GM12891 (cell line): ENCODE data around the gene TSHZ1.

ENCODE experiments used
- POLR2A ChIP-seq: IDR thresholded peaks from 2 replicates; pipeline ENCODE4 v1.6.1; 2011; ENCODE audit warnings: low read depth, low read length, control low read depth
- POLR2AphosphoS5 ChIP-seq: IDR thresholded peaks from 2 replicates; pipeline ENCODE4 v1.6.1; 2011; ENCODE audit warnings: low read depth, low read length, control low read depth
- TAF1 ChIP-seq: IDR thresholded peaks from 2 replicates; pipeline ENCODE4 v1.6.1; 2011; ENCODE audit warnings: low read depth, low read length, control low read depth

DNA sequence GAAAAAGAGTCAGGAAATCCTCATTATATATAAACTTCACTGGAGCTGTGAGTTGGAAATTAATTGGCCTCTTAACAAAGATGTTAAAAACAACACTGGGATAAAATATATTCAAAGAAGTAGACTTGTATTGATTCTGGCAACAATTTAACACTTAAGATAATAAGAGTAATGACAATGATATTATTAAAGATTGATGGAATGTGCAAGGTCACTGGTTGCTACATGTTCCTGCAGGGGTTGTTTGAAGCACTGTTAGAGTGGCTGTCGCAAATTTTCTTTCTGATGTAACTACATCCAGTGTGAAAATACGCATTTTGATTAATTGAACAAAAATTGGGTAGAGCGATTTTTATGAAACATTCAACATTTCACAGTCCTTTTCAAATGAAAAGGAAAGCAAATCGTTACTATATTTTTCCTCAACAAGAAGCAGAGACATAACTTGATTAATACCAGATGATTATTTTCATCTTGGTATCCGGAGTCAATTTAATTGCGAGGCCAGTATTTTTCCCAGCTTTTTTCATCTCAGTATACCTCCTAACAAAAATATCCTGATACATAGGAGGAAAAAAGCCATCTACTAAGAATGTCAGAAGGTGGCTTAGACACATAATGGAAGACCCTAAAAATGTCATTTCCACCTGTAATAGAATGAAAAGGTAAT lies 7.8 kb upstream of the TSHZ1 start:
- TF ChIP-seq TAF1 (no peak), POLR2A (no peak), POLR2AphosphoS5 (no peak)
